Hepatocyte (in vitro differentiated cells): Measurements from ENCODE around the gene RHEX.

Experiments
- CTCF ChIP-seq: fragments of 200-600 bp; sonication (generic); IDR thresholded peaks from 2 replicates; pipeline ENCODE4 v1.5.1; 2016; ENCODE audit warnings: antibody characterized with exemption, mild to moderate bottlenecking; ENCODE audit not compliant: poor library complexity
- EZH2 ChIP-seq: fragments of 200-600 bp; sonication (generic); IDR thresholded peaks from 2 replicates; pipeline ENCODE4 v1.6.1; 2016; ENCODE audit warnings: antibody characterized with exemption, mild to moderate bottlenecking, borderline replicate concordance

GRCh38 chr1:206098242-206098919 is 45.4 kb downstream of the RHEX start:
- TF ChIP-seq EZH2 (no peak), CTCF (no peak)
